Fibroblast of pulmonary artery (primary cell): ENCODE results near the gene ZFP64.
A peak's percentile ranks its signal among the peaks of the same experiment; 100 is the strongest.

Experiments used
- DNase-seq: peaks from one replicate; pipeline ENCODE4 v3.0.0-alpha.2; 2010; ENCODE audit warnings: low read depth
- H3K4me3 ChIP-seq: replicated peaks from 2 replicates; pipeline ENCODE4 v1.5.1; 2011; ENCODE audit warnings: low read depth, mild to moderate bottlenecking, control low read depth, low read length, moderate library complexity
- CTCF ChIP-seq: IDR thresholded peaks from 2 replicates; pipeline ENCODE4 v1.5.1; 2011; ENCODE audit warnings: mild to moderate bottlenecking, control low read depth, low read length, inconsistent platforms; ENCODE audit errors: missing control alignments

ZFP64 gene

DNA sequence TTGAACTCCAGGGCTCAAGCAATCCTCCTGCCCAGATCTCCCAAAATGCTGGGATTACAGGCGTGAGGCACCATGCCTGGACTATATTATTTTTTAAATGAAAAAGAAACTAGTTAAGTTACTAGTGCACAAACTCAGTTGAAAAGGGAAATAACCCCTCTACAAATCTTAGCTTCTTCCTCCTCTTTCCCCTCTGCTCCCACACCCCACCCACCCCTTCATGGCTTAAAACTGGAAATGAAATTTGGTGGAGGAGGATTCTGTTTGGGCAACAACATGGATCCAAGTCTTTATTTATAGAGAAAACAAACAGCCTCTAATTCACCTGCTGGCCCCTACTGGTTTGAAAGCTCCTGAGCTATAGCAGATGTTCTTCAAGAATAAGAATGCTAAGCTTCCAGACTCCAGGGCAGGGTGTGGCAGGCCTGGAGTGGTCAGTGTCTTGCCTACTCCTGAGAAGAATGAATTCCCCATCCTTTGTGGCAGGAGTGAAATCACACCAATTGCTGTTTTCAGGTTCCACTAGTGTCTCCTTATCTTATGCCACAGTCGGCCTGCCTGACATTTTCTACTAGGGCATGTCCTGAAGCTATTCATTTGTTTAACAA is 73.5 kb downstream of the ZFP64 start:
- no peak overlapping the region for H3K4me3 ChIP-seq
- DNase-seq, result no peak
- no peak for TF ChIP-seq CTCF

DNA sequence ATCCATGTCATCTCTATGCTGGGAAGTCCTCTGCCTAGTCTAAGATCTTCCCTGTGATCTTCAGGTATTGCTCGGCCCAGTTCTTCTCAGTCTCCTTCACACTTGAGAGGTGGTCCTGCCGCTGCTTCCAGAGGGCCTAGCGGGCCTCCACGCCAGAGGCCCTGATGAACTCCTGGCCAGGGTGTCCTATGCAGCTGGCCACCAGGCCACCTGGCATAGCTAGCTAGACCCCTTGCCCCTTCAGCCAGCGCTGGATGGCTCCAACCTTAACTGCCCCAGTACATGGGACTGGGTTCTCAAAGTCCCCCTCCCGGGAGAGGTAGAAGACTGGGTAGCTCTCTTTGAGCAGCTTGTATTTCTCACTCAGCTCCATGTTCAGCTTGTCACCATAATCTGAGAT is 81.1 kb downstream of the ZFP64 start:
- no peak overlapping the region for H3K4me3 ChIP-seq
- no peak for DNase-seq
- no peak for TF ChIP-seq CTCF

DNA sequence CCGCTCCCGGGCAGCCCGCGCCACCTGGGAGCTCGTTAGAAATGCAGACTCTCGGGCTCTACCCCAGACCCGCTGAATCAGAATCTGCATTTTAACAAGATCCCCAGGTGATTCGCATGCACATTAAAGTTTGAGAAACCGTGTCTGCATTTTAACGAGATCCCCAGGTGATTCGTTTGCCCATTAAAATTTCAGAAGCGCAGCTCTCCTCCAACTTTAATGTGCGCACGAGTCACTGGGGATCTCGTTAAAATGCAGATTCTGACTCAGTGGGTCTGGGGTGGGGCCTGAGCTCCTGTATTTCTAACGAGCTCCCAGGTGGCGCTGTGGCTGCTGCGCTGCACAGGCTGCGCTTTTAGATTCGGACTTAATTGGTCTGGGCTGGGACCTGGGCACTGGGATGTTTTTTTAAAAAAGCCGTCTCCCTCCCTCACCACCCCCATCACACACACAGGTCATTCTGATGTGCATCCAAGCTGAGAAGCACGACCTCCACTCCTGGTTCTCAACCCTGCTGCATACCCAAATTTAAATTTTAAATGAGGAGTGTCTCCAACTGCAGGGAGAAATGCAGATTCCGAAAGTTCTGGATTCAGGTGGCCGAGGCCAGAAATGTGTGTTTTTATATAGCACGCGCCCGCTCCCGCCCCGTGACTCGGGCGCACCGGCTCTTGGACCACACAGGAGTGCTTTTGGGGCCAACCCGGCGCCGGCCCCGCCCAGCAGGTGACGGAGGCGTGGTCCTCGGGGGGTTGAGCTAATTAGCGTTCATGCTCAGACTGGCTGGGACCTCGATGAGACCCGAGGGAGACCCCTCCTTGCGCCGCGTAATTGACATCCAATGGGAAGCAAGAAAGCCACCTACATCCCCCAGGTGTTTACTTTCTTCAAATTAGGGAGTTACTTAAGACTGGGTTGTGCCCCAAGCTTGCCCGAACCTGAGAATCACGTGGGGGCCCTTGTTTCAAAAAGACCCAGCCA is 85.8 kb downstream of the ZFP64 start:
- TF ChIP-seq CTCF, result peak; percentile 29
- H3K4me3 ChIP-seq, result peak overlapping the region; percentile 64
- peak; percentile 40 for DNase-seq

- no peak for TF ChIP-seq CTCF
- peak; percentile 47 for DNase-seq
- H3K4me3 ChIP-seq, result peak overlapping the region; percentile 64
These were observed 86.8 kb downstream of the ZFP64 start for GRCh38 chr20:52104546-52105441.

DNA sequence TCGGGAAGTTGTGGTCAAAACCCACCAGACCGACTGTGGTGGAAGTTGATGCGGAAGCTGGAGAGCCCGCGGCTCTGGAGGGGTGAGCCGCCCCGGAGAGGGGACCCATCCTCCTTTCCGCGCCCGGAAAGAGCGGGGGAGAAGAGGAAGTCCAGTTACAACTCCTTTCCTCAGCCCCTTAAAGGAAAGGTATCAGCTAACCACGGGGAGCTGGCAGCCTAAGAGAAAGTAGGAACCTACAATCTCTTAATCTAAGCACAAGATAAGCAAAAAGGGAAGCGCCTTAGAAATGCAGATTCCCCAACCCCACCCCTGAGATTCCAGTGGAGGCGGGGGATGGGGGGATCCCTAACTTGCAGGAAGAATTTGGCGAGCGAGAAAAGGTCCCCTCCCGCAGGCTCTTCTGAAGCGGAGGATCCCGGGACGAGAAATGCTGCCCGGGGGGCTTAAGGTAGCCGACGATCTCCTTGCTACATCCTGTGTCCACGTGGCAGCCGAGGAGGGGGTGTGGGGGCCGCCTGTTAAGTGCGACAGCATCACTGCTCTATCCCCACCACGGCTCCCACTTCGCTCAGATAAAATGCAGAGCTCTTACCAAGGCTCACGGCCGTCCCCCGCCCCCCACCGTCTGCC is 87.5 kb downstream of the ZFP64 start:
- TF ChIP-seq CTCF, result no peak
- peak overlapping the region; percentile 64 for H3K4me3 ChIP-seq
- DNase-seq, result peak; percentile 11

DNA sequence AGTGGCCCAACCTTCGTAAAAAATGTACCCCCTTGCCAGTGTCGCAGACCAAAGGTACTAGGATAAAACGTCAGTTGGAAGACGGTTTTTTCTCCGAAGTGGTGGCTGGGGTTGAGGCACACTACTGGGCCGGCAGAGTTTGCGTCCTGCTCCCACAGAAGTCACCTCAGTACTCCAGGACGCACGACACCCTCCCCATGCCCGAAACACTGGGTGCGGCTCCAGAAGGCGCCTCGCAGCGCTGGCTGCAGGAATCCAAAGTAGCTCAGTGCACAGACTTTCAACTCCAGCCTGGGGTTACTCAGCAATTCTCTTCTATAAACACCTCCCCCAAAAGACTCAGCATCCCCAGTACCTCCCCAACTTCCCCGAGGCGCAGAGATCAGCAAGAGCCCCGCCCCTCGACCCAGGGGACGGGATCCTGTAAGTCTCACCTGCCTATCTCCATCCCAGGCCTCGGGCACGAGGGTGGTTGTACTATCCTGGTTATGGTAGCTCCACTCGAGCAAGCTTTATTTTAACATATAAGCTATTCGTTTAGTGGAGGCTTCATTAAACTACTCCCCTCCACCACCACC is 88.2 kb downstream of the ZFP64 start:
- DNase-seq, result peak; percentile 23
- H3K4me3 ChIP-seq, result peak overlapping the region; percentile 64
- TF ChIP-seq CTCF, result no peak
